Purkinje cell (primary cell): ENCODE results near the gene S100A9. TPM values are rescaled to one million over a fixed set of nuclear protein-coding genes. Genes with fewer than 3 reads are reported as not detected.

ENCODE experiments used
- polyA plus RNA-seq: library from polyadenylated mRNA; unstranded; fragments of >200 nt; fragmentation: Nextera tagmentation; gene quantifications from 2 replicates; pipeline ENCODE4 v1.2.1, GENCODE V29; 2014

The S100A9 gene
- polyA plus RNA-seq, result not detected in 2 replicates

GRCh38 chr1:153357853-153358690 lies at the start of gene S100A9:
Gene S100A9 (plus strand): TSS chr1:153357854. CDS start chr1:153358284, 430 bp downstream.

DNA sequence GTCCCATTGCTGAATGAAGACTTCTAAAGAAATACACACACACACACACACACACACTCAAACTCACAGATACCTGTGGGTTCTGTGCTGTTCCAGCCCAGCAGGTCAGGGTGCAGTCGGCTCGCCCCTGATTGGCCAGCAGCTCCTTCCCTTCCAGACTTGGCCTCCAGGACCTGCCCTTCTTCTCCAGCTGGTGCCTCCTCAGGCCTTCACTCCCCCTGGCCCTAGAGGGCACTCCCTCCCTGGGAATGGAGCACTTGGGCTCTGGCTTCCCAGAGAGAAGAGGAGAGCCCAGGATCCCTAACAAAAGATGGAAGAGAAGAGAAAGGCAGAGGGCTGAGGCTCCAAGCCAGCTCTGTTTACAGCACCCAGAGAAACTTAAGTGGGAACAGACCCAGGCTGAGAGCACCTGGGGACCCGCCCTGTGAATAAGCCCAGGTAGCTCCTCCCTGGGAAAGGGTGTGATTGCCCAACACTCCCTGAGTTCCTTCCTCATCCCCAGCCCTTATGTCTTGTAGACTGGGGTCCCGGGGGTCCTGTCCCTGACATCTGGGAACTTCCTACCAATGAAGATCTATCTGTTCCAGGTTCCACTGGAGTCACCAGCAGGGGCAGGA lies 45.0 kb upstream of the S100A9 start, which contains the start of gene PGLYRP3:
Gene PGLYRP3 (minus strand): TSS at position 383 of the 617 bp plus-strand sequence. CDS start 2,287 bp downstream, outside the sequence.

DNA sequence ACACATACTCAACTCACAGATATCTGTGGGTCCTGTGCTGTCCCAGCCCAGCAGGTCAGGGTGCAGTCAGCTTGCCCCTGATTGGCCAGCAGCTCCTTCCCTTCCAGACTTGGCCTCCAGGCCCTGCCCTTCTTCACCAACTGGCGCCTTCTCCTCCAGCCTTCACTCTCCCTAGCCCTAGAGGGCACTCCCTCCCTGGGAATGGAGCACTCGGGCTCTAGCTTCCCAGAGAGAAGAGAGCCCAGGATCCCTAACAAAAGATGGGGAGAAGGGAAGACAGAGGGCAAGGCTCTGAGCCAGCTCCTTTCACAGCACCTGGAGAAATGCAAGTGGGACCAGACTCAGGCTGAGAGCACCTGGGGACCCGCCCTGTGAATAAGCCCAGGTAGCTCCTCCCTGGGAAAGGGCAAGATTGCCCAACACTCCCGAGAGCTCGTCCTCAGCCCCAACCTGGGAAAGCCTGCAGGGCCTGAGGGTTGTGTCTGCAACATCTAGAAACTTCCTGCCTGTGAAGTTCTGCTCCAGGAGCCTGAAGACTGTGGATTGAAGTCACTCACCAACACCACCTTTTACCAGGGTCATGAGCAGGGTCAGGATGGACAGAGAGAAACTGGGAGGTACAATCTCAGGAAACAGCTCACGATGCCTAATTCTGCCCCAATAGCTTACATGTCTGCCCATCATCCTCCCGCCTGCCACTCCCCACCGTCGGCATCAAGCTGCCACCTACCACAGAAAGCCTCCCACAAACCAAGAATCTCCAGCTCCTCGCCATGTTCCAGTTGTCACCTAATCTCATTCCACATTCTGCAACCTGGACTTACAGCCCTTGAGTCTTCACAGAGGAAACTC lies 8.9 kb upstream of the S100A9 start, which contains the start of gene PGLYRP4:
Gene PGLYRP4 (minus strand): TSS at position 331 of the 852 bp plus-strand sequence. CDS start 909 bp downstream, outside the sequence.

GRCh38 chr1:153375511-153375910 lies 17.9 kb downstream of the S100A9 start, which contains the start of gene S100A12:
Gene S100A12 (minus strand): TSS chr1:153375621. CDS start chr1:153374592, 1,029 bp downstream.

GRCh38 chr1:153390938-153391710 lies 33.5 kb downstream of the S100A9 start, which contains the start of gene S100A8:
Gene S100A8 (minus strand): TSS chr1:153391073. CDS start chr1:153390535, 538 bp downstream.

Other genes with a start within 250 kb of the S100A9 start
- not detected in 2 replicates for gene SPRR2F, start 244.3 kb upstream of the S100A9 start, polyA plus RNA-seq
- not detected in 2 replicates for gene SPRR2G, start 207.0 kb upstream of the S100A9 start, polyA plus RNA-seq
- not detected in 2 replicates for gene LELP1, start 154.4 kb upstream of the S100A9 start, polyA plus RNA-seq
- gene PRR9, start 140.3 kb upstream of the S100A9 start, polyA plus RNA-seq, result not detected in 2 replicates
- gene LORICRIN, start 98.2 kb upstream of the S100A9 start, polyA plus RNA-seq, result not detected in 2 replicates
- gene PGLYRP3, start 44.9 kb upstream of the S100A9 start, polyA plus RNA-seq, result not detected in 2 replicates
- not detected in 2 replicates for gene PGLYRP4, start 9.0 kb upstream of the S100A9 start, polyA plus RNA-seq
- not detected in 2 replicates for gene S100A12, start 17.8 kb downstream of the S100A9 start, polyA plus RNA-seq
- not detected in 2 replicates for gene S100A8, start 33.2 kb downstream of the S100A9 start, polyA plus RNA-seq
- gene S100A7A, start 58.7 kb downstream of the S100A9 start, polyA plus RNA-seq, result not detected in 2 replicates
- gene S100A7, start 102.8 kb downstream of the S100A9 start, polyA plus RNA-seq, result not detected in 2 replicates
- gene S100A6, start 178.1 kb downstream of the S100A9 start, polyA plus RNA-seq, result 19.2 and 39.7 TPM in 2 replicates
- not detected in 2 replicates for gene S100A5, start 183.1 kb downstream of the S100A9 start, polyA plus RNA-seq
- 1.2 and 2.7 TPM in 2 replicates for gene S100A4, start 188.0 kb downstream of the S100A9 start, polyA plus RNA-seq
- not detected in 2 replicates for gene S100A3, start 191.4 kb downstream of the S100A9 start, polyA plus RNA-seq
- gene S100A2, start 208.0 kb downstream of the S100A9 start, polyA plus RNA-seq, result not detected in 2 replicates